ENCODE measurements around the gene PLCXD1.

- TF ChIP-seq PKNOX1 (IDR thresholded peaks at IDR 0.05) = 0 out of 2 replicates have a peak, but pooled peaks have one; percentile 4
- TF ChIP-seq ELF4 (IDR thresholded peaks at IDR 0.05) = no peak
- TF ChIP-seq FOXM1 (IDR thresholded peaks at IDR 0.05; ENCODE audit: borderline replicate concordance) = no peak
- TF ChIP-seq BHLHE40 (IDR thresholded peaks at IDR 0.05; ENCODE audit: borderline replicate concordance) = no peak
- TF ChIP-seq FOXA1 (IDR thresholded peaks at IDR 0.05) = no peak
- TF ChIP-seq L3MBTL2 (conservative IDR thresholded peaks at IDR 0.05) = no peak
- no peak for TF ChIP-seq ZNF384 (IDR thresholded peaks at IDR 0.05)
- no peak for TF ChIP-seq ARNT (IDR thresholded peaks at IDR 0.05)
- TF ChIP-seq NFRKB (IDR thresholded peaks at IDR 0.05) = no peak
- no peak for TF ChIP-seq HDGF (IDR thresholded peaks at IDR 0.05; ENCODE audit: borderline replicate concordance)
- no peak for TF ChIP-seq LEF1 (IDR thresholded peaks at IDR 0.05; ENCODE audit: borderline replicate concordance)
- no peak for TF ChIP-seq SUZ12 (IDR thresholded peaks at IDR 0.05)
- TF ChIP-seq SP1 (IDR thresholded peaks at IDR 0.05) = no peak
Measured at GRCh38 chrX:320126-320783, 39.1 kb downstream of the PLCXD1 start.
